SU-DHL-6 (cell line): ENCODE results near the gene ITPR1.

ENCODE experiments used
- H2AFZ ChIP-seq: fragments of 200-600 bp; sonication (generic); 2 replicates; pipeline ENCODE4 v1.6.1; 2014; ENCODE audit warnings: low read depth, mild to moderate bottlenecking, moderate library complexity, mixed read lengths, antibody characterized with exemption, low read length; ENCODE audit not compliant: severe bottlenecking
- H3F3A ChIP-seq: fragments of 200-600 bp; shearing (Covaris generic); 2 replicates; pipeline ENCODE4 v1.6.0; 2016; ENCODE audit warnings: antibody characterized with exemption, mild to moderate bottlenecking; ENCODE audit not compliant: insufficient read depth
- H3K27ac ChIP-seq: fragments of 200-600 bp; sonication (generic); 2 replicates; pipeline ENCODE4 v1.5.1; 2016; ENCODE audit warnings: low read depth, mild to moderate bottlenecking, low read length, moderate library complexity, mixed read lengths
- H3K27me3 ChIP-seq: fragments of 200-600 bp; sonication (generic), shearing (Covaris generic); 2 replicates; pipeline ENCODE4 v1.6.0; 2014; ENCODE audit warnings: mild to moderate bottlenecking, low read length
- H3K36me3 ChIP-seq: fragments of 200-600 bp; sonication (generic); 2 replicates; pipeline ENCODE4 v1.6.1; 2014; ENCODE audit warnings: mild to moderate bottlenecking, low read length, mixed read lengths
- H3K4me2 ChIP-seq: fragments of 300-600, 200-600 bp; shearing (Covaris generic), sonication (generic); 2 replicates; pipeline ENCODE4 v1.6.0; 2014; ENCODE audit warnings: low read length, low read depth, mild to moderate bottlenecking; ENCODE audit not compliant: poor library complexity, severe bottlenecking
- H3K4me3 ChIP-seq: fragments of 200-600 bp; sonication (generic); 2 replicates; pipeline ENCODE4 v1.5.1; 2014; ENCODE audit warnings: antibody characterized with exemption, low read length, mild to moderate bottlenecking, mixed read lengths; ENCODE audit not compliant: insufficient read depth, poor library complexity, severe bottlenecking
- H3K79me2 ChIP-seq: fragments of 200-600 bp; sonication (generic); 2 replicates; pipeline ENCODE4 v1.6.1; 2014; ENCODE audit warnings: mild to moderate bottlenecking, low read length, moderate library complexity; ENCODE audit not compliant: insufficient read depth
- H3K9ac ChIP-seq: fragments of 200-600 bp; sonication (generic); 2 replicates; pipeline ENCODE4 v1.7.0; 2014; ENCODE audit warnings: mild to moderate bottlenecking, low read length
- H3K9me2 ChIP-seq: fragments of 200-600 bp; sonication (generic); replicated peaks from 2 replicates; pipeline ENCODE4 v1.6.1; 2014; ENCODE audit warnings: low read length; ENCODE audit not compliant: insufficient read depth
- H3K9me3 ChIP-seq: fragments of 200-600 bp; sonication (generic); 2 replicates; pipeline ENCODE4 v1.6.1; 2014; ENCODE audit warnings: low read length, mixed read lengths; ENCODE audit not compliant: insufficient read depth
- H4K20me1 ChIP-seq: fragments of 200-600 bp; sonication (generic); 2 replicates; pipeline ENCODE4 v1.6.1; 2014; ENCODE audit warnings: low read depth, mild to moderate bottlenecking, antibody characterized with exemption, low read length, moderate library complexity, mixed read lengths
- EZH2phosphoT487 ChIP-seq: fragments of 200-600 bp; sonication (generic), shearing (Covaris generic); conservative IDR thresholded peaks from 2 replicates; pipeline ENCODE4 v1.6.1; 2018; ENCODE audit warnings: mild to moderate bottlenecking, antibody characterized with exemption, low read length, moderate library complexity, mixed read lengths
- TF ChIP-seq, protein P1 (sequence below): fragments of 200-600 bp; sonication (generic); IDR thresholded peaks from one replicate; pipeline ENCODE4 v1.5.1; 2017; ENCODE audit warnings: antibody characterized with exemption, mild to moderate bottlenecking, low read length, moderate library complexity; ENCODE audit not compliant: insufficient read depth, poor library complexity, severe bottlenecking

ITPR1 gene

DNA sequence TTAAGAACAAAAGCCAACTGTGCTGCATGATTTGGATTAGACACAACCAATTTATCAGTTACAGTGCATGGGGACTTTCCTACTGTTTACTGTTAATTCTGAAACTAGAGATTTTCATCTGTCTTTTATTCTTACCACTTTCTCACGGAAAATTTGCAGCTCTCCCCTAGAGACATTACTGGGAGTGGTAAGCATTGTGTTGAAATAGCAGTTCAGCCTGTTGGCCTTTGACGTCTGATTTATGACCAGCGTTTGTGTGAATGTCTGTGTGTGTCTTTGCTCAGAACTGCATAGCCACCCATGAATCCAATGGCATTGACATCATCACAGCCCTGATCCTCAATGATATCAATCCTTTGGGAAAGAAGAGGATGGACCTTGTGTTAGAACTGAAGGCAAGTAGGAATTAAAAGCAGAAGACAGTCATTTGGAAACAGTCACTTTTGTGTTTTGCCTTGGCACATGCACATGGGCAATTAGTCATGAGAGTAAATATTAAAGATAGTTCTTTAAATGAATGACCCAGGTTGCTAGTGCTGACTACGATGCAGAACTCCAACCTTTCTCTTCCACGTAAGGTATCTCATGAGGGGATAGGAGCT is 283.9 kb downstream of the ITPR1 start:
- no peaks in the 10 kb centered on the region for H4K20me1 ChIP-seq
- no peak overlapping the region for H3K27ac ChIP-seq
- no peaks in the 10 kb centered on the region for H3K79me2 ChIP-seq
- H3K27me3 ChIP-seq, result no peaks in the 10 kb centered on the region
- H3K9me3 ChIP-seq, result no peaks in the 10 kb centered on the region
- no peaks in the 10 kb centered on the region for H3K9me2 ChIP-seq
- H3K4me3 ChIP-seq, result no peak overlapping the region
- TF ChIP-seq EZH2phosphoT487, result no peak
- TF ChIP-seq, protein P1, sequence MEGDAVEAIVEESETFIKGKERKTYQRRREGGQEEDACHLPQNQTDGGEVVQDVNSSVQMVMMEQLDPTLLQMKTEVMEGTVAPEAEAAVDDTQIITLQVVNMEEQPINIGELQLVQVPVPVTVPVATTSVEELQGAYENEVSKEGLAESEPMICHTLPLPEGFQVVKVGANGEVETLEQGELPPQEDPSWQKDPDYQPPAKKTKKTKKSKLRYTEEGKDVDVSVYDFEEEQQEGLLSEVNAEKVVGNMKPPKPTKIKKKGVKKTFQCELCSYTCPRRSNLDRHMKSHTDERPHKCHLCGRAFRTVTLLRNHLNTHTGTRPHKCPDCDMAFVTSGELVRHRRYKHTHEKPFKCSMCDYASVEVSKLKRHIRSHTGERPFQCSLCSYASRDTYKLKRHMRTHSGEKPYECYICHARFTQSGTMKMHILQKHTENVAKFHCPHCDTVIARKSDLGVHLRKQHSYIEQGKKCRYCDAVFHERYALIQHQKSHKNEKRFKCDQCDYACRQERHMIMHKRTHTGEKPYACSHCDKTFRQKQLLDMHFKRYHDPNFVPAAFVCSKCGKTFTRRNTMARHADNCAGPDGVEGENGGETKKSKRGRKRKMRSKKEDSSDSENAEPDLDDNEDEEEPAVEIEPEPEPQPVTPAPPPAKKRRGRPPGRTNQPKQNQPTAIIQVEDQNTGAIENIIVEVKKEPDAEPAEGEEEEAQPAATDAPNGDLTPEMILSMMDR, result no peak
- no peaks in the 10 kb centered on the region for H3F3A ChIP-seq
- H2AFZ ChIP-seq, result no peak overlapping the region
- no peak overlapping the region for H3K4me2 ChIP-seq
- H3K9ac ChIP-seq, result no peak overlapping the region
- no peaks in the 10 kb centered on the region for H3K36me3 ChIP-seq

DNA sequence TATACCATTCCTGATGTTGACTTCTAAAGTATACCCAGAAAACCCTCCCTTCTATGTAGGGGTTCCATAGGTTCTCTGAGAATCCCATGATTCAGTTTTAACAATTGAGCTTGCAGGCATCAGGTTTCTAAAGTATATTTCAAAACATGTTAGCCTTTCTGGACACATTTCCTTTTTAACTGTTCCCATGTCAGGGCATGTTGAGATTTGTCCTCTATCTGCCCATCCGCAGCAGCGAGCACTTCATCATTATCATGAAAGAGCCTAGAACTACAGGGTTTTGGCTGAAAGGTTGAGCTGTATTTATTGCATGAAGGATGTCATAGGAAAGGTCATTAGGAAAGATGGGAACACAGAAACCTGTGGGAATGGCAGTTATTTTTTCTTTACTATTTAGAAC is 285.0 kb downstream of the ITPR1 start:
- Histone ChIP-seq H2AFZ (no peak overlapping the region), H3K27me3 (no peaks in the 10 kb centered on the region), H3K9ac (no peak overlapping the region), H3F3A (no peaks in the 10 kb centered on the region), H3K4me3 (no peak overlapping the region), H3K4me2 (no peak overlapping the region), H3K36me3 (no peaks in the 10 kb centered on the region), H3K9me3 (no peaks in the 10 kb centered on the region), H3K9me2 (no peaks in the 10 kb centered on the region), H3K79me2 (no peaks in the 10 kb centered on the region), H4K20me1 (no peaks in the 10 kb centered on the region), H3K27ac (no peak overlapping the region)
- TF ChIP-seq EZH2phosphoT487, result no peak

DNA sequence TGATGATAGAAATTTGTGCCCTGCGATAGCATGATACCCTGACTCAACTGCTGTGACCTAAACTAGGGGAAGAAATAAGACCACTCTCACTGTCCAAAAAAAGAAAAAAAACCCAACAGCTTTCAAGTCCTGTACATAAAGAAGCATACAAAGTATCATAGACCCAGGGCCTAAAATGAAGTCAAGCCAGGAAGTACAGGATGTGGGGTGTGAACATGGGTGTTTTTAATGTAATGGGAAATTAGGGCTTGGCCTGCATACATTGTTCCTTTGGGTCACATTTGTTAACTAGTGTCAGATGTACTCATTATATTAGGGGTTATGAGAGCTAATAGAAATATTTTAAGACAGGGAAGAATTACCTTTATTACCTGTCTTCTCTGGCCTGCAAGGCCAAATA is 285.6 kb downstream of the ITPR1 start:
- Histone ChIP-seq H3K79me2 (no peaks in the 10 kb centered on the region), H3K36me3 (no peaks in the 10 kb centered on the region), H3K4me3 (no peak overlapping the region), H2AFZ (no peak overlapping the region), H3F3A (no peaks in the 10 kb centered on the region), H3K9me2 (no peaks in the 10 kb centered on the region), H3K9ac (no peak overlapping the region), H4K20me1 (no peaks in the 10 kb centered on the region), H3K9me3 (no peaks in the 10 kb centered on the region), H3K27ac (no peak overlapping the region), H3K27me3 (no peaks in the 10 kb centered on the region), H3K4me2 (no peak overlapping the region)
- TF ChIP-seq, protein P1, result no peak
- no peak for TF ChIP-seq EZH2phosphoT487

DNA sequence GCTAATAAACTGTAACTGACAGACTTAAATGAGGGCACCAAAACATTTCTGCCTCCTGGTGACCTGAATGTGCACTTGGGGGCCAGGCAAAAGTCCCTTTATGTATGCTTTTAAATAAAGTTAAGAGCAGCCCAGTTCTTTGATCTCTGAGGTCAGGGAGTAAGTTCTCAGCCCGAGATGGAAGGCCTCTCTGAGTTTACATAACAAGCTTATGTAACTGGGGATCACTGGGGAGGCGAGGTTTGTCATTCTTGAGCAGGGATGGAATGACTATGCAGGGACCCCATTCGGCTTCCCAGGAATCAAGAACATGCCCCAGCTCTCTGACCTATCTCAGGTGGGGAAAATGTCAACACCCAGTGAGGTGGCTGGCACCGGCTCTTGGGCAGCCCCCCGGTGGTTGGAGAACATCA is 287.4 kb downstream of the ITPR1 start:
- H2AFZ ChIP-seq, result no peak overlapping the region
- H3K9me2 ChIP-seq, result no peaks in the 10 kb centered on the region
- H3K4me2 ChIP-seq, result no peak overlapping the region
- no peaks in the 10 kb centered on the region for H3K9me3 ChIP-seq
- TF ChIP-seq, protein P1, result no peak
- no peak for TF ChIP-seq EZH2phosphoT487
- H3K4me3 ChIP-seq, result no peak overlapping the region
- H3K36me3 ChIP-seq, result no peaks in the 10 kb centered on the region
- H3F3A ChIP-seq, result no peaks in the 10 kb centered on the region
- no peaks in the 10 kb centered on the region for H4K20me1 ChIP-seq
- no peaks in the 10 kb centered on the region for H3K79me2 ChIP-seq
- no peak overlapping the region for H3K27ac ChIP-seq
- H3K27me3 ChIP-seq, result no peaks in the 10 kb centered on the region
- no peak overlapping the region for H3K9ac ChIP-seq
